GM12864 (cell line): ENCODE results near the gene CPLX1.

Source experiments
- DNase-seq: peaks from one replicate; pipeline ENCODE4 v3.0.0-alpha.2; 2011; ENCODE audit warnings: low read depth
- H3K4me3 ChIP-seq: 2 replicates; pipeline ENCODE4 v1.5.1; 2011; ENCODE audit warnings: mild to moderate bottlenecking, low read depth, low read length, control low read depth
- CTCF ChIP-seq: IDR thresholded peaks from 2 replicates; pipeline ENCODE4 v1.5.1; 2011; ENCODE audit warnings: low read depth, mild to moderate bottlenecking, moderate library complexity, low read length, control low read depth, inconsistent platforms; ENCODE audit errors: missing control alignments

CPLX1 gene

GRCh38 chr4:849478-850175, 23.7 kb upstream of the CPLX1 start:
- H3K4me3 ChIP-seq = no peak overlapping the region
- DNase-seq = no peak
- no peak for TF ChIP-seq CTCF

GRCh38 chr4:848803-849477, 23.0 kb upstream of the CPLX1 start:
- H3K4me3 ChIP-seq = no peak overlapping the region
- no peak for TF ChIP-seq CTCF
- DNase-seq = no peak

DNA sequence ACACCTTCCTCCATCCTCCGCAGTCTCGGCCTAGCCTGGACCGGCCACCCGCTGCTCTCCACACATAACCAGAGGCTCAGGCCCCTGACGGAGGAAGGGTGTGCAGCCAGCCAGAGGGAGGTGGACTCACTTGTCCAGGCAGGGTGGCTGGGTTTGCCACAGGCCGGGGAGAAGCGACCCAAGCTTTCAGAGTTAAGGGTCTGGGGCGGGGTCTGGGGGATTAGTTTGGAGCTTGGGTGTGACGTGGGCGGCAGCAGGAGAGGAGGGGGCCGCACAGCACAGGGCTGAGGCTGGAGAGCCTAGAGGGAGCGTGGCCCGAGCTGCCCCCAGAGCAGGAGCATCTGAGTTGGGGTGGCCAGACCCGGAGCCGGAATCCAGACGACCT, 22.4 kb upstream of the CPLX1 start:
- H3K4me3 ChIP-seq = no peak overlapping the region
- DNase-seq = no peak
- no peak for TF ChIP-seq CTCF

DNA sequence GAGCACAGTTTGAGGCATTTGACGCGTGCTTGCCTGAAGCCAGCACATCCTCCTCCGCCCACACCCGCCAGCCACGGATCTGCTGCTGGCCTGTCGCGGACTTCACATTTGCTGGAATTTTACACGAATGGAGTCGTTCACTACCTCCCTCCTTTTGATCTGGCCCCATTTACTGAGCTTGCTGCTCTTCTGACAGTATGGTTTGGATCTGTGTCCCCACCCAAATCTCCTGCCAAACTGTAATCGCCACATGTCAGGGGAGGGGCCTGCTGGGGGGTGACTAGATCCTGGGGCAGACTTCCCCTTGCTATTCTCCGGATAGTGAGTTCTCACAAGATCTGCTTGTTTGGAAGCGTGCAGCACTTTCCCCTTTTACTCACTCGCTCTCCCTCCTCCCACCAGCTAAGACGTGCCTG, 19.9 kb upstream of the CPLX1 start:
- no peak for TF ChIP-seq CTCF
- no peak overlapping the region for H3K4me3 ChIP-seq
- no peak for DNase-seq

DNA sequence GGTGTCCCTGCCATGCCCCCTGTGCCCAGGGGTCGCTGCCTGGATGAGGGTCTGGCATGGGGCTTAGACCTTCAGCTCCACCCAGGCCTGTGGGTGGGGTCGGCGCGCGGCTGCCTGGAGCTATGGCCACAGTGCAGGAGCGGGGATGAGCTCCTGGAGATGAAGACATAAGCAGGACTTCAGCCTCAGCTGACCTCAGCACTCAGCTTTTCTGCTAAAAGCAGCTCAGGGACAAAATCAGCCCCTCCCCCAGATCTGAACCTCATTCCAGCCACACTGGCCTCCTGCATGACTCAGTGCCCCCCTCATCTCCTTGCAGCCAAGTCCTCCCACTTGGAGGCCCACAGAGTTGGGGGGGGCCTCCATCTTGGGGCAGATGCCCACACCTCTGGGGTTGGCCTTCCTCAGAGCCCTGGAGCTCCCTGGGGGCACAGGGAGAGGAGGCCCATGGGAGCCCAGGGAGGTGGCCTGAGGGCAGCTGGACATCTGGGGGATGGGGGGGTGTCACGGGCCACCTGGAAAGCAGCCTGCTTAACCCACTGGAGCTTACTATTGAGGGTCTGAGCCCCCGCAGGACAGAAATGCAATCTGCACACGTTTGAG, 19.4 kb upstream of the CPLX1 start:
- no peak overlapping the region for H3K4me3 ChIP-seq
- DNase-seq = no peak
- TF ChIP-seq CTCF = no peak

- no peak for DNase-seq
- no peak for TF ChIP-seq CTCF
- H3K4me3 ChIP-seq = no peak overlapping the region
Observed at GRCh38 chr4:844752-845232, 18.9 kb upstream of the CPLX1 start.
